ENCODE measurements around the gene CALD1. TPM values are rescaled to one million over a fixed set of nuclear protein-coding genes. Genes with fewer than 3 reads are reported as not detected.

CALD1 gene
- total RNA-seq, 1 donor from 2014 or later, result 71.8 TPM

DNA sequence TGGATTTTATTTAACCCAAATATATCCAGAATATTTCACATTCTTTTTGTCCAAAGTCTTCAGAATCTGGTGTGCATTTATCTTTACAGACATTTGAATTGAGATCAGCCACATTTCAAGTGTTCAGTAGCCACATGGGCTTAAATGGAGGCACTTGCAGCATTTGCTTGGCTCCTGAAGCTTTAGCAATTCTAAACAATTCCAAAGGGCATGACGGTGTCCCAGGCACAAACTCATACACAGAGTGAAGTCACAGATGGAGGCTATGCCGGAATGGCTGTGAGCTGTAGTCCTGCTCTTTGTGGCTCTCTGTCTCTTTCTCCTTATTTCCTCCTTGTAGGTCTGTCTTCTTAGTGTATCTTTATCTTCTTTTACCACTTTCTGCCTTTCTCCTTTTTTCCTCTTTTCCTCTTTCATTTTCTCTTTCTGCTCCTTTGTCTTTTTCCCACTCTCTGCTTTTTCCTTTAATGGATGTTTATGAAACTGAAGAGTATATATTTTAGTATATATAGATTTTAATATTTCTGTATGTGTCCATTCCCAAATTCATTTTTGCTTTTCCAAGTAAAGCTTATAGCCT lies 214.5 kb downstream of the CALD1 start:
- Mint-ChIP-seq H3K27ac (ENCODE audit: unreplicated experiment) (no peak overlapping the region), H3K27me3 (ENCODE audit: low read depth) (no peaks in the 10 kb centered on the region), H3K4me3 (no peak overlapping the region), H3K4me1 (peaks cover 7% of the 10 kb centered on the region), H3K36me3 (ENCODE audit: low read depth) (peaks cover 43% of the 10 kb centered on the region), H3K9me3 (no peaks in the 10 kb centered on the region)
- TF ChIP-seq, protein P1, sequence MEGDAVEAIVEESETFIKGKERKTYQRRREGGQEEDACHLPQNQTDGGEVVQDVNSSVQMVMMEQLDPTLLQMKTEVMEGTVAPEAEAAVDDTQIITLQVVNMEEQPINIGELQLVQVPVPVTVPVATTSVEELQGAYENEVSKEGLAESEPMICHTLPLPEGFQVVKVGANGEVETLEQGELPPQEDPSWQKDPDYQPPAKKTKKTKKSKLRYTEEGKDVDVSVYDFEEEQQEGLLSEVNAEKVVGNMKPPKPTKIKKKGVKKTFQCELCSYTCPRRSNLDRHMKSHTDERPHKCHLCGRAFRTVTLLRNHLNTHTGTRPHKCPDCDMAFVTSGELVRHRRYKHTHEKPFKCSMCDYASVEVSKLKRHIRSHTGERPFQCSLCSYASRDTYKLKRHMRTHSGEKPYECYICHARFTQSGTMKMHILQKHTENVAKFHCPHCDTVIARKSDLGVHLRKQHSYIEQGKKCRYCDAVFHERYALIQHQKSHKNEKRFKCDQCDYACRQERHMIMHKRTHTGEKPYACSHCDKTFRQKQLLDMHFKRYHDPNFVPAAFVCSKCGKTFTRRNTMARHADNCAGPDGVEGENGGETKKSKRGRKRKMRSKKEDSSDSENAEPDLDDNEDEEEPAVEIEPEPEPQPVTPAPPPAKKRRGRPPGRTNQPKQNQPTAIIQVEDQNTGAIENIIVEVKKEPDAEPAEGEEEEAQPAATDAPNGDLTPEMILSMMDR (conservative IDR thresholded peaks at IDR 0.05), result no peak
- no peak for DNase-seq (ENCODE audit: low read depth, low spot score)

DNA sequence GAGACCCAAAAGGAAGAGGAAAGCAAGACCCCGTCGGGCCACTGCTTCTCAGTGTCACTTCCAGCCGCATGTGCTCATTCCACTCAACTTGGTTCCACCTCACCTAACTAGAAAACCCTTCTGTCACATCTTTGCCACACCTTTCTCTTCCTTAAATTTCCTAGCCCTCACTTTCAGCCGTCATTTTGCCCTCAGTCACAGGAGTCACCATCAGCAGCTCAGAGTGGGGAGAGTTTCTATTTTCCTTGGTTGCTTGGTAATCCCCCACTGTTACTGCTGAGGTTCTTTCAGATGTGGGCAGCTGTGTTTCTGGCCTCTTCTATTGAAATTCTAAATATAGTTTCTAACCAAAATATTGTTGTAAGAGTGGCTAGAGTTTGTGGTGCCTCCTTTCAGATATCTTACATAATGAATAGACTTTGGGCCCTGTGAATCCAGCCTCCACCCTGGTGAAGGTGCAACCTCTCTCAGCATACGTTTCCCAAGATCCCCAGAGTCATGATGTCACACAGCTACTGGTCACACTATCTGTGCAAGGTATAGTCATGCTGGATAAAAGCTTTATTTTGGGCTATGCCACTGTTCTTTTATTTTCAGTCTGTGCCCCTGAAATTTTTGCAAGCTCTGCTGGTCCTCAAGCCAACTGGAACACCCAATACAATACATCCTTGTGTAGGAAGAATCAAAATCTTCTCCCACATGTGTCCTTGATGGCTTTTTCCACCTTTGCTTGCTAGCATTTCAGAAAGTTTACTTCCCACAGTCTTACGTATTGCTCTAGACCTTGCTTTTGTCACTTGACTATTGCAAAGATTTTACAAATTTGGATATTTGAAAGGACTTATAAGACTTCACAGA lies 216.0 kb downstream of the CALD1 start:
- H3K9me3 Mint-ChIP-seq, result no peaks in the 10 kb centered on the region
- H3K27me3 Mint-ChIP-seq (ENCODE audit: low read depth), result no peaks in the 10 kb centered on the region
- DNase-seq (ENCODE audit: low read depth, low spot score), result no peak
- H3K27ac Mint-ChIP-seq (ENCODE audit: unreplicated experiment), result no peak overlapping the region
- no peak overlapping the region for H3K4me3 Mint-ChIP-seq
- H3K36me3 Mint-ChIP-seq (ENCODE audit: low read depth), result peaks cover 48% of the 10 kb centered on the region
- TF ChIP-seq, protein P1 (conservative IDR thresholded peaks at IDR 0.05), result no peak
- no peaks in the 10 kb centered on the region for H3K4me1 Mint-ChIP-seq

DNA sequence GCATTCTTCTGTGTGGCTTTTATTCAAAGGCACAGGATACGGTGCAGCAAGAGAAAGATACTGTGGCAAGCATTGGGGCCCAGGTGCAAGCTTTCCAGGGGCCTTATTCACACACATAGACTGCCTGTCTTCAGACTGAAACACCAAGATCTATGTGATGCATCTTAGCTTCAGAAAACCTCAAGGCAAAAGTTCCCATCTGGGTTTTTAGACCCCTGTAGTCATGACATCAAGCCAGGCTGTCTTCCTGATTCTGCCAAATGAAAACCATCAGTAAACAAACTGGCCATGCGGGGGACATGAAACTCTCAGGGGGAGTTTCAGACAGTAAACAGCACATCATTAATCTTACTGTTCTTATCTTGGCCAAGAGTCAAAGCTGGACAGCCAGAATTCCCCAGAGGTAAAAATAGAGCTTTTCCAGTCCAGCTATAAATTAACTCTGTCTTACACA lies 216.7 kb downstream of the CALD1 start:
- Mint-ChIP-seq H3K27ac (ENCODE audit: unreplicated experiment) (no peak overlapping the region), H3K36me3 (ENCODE audit: low read depth) (peaks cover 46% of the 10 kb centered on the region), H3K9me3 (peaks cover 1% of the 10 kb centered on the region), H3K27me3 (ENCODE audit: low read depth) (no peaks in the 10 kb centered on the region), H3K4me1 (no peaks in the 10 kb centered on the region), H3K4me3 (no peak overlapping the region)
- no peak for DNase-seq (ENCODE audit: low read depth, low spot score)
- TF ChIP-seq, protein P1 (conservative IDR thresholded peaks at IDR 0.05), result no peak

DNA sequence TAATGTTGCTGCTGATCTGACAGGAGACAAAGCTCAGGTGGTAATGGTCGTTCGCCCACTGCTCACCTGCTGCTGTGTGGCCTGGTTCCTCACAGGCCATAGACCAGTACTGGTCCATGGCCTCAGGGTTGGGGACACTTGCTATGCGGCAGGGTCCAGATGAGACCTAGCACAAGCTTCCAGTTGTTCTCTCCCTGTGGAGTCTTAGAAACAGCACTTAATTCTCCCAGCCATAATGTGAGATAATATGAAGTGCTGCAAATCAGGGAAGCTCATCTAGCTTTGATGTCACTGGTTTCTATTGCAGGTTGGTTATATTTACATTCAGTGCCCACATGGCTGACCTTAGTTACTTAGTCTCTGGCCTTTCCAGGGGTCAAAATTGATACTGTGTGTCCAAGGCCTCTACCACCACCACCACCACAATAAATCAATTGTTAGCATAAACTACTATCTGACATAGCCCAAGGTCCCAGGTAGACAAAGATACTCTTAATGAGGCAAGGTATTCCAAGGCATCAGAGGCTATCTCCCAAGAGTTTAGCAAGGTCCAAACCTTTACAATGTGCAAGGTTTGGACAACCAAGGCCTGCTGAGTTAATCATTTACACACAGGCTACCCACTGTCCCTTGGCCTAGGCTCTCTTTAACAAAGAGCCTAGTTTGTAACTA lies 217.9 kb downstream of the CALD1 start:
- Mint-ChIP-seq H3K4me1 (no peaks in the 10 kb centered on the region), H3K27ac (ENCODE audit: unreplicated experiment) (no peak overlapping the region)

DNA sequence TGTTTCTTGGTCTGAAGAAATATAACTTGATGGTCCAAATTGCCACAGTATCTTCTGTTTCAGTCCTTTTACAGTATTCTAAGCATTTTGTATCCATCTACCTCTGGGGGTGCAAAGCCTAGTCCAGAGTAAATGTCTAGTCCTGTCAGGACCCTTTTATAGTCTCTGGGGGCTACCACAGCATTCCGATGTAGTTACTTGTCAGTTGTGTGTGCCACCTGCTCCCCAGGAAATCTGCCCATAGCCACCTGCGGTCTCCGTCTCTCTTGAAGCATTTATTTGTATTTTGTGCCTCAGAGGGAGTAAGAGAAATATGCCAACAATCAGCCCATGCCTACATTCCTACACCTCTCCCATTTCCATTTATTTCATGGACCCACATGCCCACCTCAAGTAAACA lies 219.7 kb downstream of the CALD1 start:
- Mint-ChIP-seq H3K27me3 (ENCODE audit: low read depth) (no peaks in the 10 kb centered on the region), H3K4me3 (no peak overlapping the region), H3K4me1 (no peaks in the 10 kb centered on the region), H3K9me3 (peaks cover 3% of the 10 kb centered on the region), H3K27ac (ENCODE audit: unreplicated experiment) (no peak overlapping the region), H3K36me3 (ENCODE audit: low read depth) (peaks cover 43% of the 10 kb centered on the region)
- TF ChIP-seq, protein P1 (conservative IDR thresholded peaks at IDR 0.05), result no peak
- DNase-seq (ENCODE audit: low read depth, low spot score), result no peak

More for the DNA sequence above, 217.9 kb downstream of the CALD1 start:
- Mint-ChIP-seq H3K4me3 (no peak overlapping the region), H3K9me3 (peaks cover 3% of the 10 kb centered on the region), H3K27me3 (ENCODE audit: low read depth) (no peaks in the 10 kb centered on the region), H3K36me3 (ENCODE audit: low read depth) (peaks cover 49% of the 10 kb centered on the region)
- TF ChIP-seq, protein P1 (conservative IDR thresholded peaks at IDR 0.05), result no peak
- no peak for DNase-seq (ENCODE audit: low read depth, low spot score)
